ENCODE results near the gene BARHL1.

- TF ChIP-seq CTCF (IDR thresholded peaks at IDR 0.05 in 4 of 5, conservative IDR thresholded peaks at IDR 0.05 in 1 of 5) (no peak), POLR2A (IDR thresholded peaks at IDR 0.05) (no peak)
These were observed 5.2 kb downstream of the BARHL1 start for GRCh38 chr9:132587592-132587955.

Data from gastrocnemius medialis (tissue), 4 donors.